GM12872 (cell line): Measurements from ENCODE around the gene LONRF3.

Experiments used
- TF ChIP-seq, protein P1 (sequence below): IDR thresholded peaks from 3 replicates; pipeline ENCODE4 v1.5.1; 2011; ENCODE audit warnings: low read depth, mild to moderate bottlenecking, low read length, moderate library complexity; ENCODE audit not compliant: insufficient read depth

The LONRF3 gene

DNA sequence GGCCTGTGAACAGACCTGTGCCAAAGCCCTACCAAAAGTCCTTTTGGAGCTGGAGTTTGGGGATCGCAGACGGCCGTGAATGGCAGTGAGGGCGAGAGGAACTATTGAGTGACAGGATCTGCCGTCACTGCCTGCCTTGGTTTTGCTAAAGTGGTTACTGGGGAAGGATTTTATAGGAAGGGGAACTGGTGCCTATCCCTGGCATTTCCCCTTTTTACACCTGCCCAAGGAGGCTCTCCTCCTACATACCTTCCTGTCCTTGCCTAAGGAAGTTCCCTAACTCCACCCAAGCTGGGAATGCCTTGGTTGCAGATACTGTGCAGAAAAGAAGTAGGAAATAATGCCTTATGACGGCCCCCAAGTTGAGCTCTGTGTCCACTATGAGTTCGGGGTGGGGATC lies 14.5 kb downstream of the LONRF3 start:
- TF ChIP-seq, protein P1, sequence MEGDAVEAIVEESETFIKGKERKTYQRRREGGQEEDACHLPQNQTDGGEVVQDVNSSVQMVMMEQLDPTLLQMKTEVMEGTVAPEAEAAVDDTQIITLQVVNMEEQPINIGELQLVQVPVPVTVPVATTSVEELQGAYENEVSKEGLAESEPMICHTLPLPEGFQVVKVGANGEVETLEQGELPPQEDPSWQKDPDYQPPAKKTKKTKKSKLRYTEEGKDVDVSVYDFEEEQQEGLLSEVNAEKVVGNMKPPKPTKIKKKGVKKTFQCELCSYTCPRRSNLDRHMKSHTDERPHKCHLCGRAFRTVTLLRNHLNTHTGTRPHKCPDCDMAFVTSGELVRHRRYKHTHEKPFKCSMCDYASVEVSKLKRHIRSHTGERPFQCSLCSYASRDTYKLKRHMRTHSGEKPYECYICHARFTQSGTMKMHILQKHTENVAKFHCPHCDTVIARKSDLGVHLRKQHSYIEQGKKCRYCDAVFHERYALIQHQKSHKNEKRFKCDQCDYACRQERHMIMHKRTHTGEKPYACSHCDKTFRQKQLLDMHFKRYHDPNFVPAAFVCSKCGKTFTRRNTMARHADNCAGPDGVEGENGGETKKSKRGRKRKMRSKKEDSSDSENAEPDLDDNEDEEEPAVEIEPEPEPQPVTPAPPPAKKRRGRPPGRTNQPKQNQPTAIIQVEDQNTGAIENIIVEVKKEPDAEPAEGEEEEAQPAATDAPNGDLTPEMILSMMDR = no peak

DNA sequence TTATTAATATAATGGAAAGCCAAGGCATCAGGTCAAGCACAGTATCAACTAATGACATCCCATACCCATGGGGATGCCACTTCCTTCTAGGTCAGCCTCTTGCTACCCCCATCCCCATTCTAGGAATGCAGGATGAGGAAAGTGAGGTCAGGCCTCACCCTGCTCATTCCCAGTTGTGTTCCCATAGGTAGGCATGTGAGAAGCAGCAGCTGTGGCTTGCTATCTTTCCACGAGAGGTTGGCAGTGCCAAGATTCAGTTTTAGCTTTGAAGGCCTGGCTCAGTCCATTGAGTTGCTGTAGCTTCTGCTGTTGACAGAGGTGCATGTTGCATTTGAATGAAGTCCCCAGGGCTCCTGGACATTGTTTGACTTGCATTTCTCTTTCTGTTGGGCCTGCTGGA lies 15.5 kb downstream of the LONRF3 start:
- TF ChIP-seq, protein P1 = no peak

GRCh38 chrX:118990512-118991227 lies 16.3 kb downstream of the LONRF3 start:
- TF ChIP-seq, protein P1 = no peak

- TF ChIP-seq, protein P1 = no peak
Measured at GRCh38 chrX:119003462-119003861, 29.0 kb downstream of the LONRF3 start.

DNA sequence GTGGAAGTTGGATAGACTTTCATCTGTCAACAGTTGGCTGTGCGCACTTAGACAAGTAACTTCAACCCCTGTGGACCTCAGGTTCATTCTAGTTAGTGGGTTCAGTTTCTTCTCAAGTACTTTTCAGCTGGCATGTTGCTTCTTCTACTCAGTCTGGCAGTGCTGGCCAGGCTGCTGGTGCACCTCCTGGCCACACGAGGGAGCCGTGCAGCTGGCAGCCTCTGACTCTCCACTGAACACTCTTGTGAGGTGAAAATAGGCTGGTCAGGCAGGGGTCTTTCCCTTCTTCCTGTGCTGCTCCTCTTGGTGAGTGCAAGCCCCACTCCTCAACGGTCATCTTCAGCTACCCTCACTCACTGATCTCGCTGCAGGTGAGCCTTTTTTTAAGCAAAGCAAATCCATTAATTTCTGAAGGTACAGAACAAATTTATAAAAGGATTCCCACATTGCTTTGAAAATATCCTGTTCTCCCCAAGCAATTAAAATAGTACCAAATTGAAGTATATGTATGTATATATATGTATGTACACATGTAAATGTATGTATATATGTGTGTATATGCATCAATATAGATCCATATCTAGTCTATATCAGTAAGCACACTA lies 30.6 kb downstream of the LONRF3 start:
- TF ChIP-seq, protein P1 = peak; percentile 92

DNA sequence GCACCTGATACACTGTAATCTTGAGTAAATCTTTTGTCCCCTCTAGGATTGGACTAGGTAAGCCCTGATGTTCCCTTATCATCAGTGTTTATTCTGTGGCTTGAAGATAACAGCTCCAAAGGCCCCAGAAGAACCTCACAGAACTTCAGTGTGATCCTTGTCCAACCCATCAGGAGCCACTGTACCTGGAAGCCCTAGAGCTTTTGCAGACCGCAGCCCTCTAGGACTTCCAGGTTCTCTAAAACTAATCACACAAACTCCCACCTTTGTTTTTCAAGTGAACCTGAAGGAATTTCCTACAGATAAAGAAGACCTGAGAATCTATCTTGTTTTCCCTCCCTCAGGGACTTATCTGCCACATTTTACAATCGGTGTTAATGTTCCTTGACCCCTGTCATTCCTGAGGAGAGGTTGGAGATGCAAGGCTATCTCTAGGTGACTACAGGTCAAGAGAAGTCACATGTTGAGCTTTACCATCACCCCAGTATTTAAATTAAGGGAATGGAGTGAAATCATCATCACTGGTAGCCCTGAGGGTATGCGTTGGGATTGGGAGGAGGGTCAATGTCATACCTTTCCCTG lies 32.9 kb downstream of the LONRF3 start:
- TF ChIP-seq, protein P1 = no peak

- TF ChIP-seq, protein P1 = peak; percentile 65; the same call in 2 of the 3 replicates
Measured at GRCh38 chrX:119008110-119008744, 33.8 kb downstream of the LONRF3 start.
